HL-60 (cell line): ENCODE data around the gene ATP11A.

ENCODE experiments used
- CTCF ChIP-seq: IDR thresholded peaks from one replicate; pipeline ENCODE4 v1.5.1; 2011; ENCODE audit warnings: low read length, control low read depth, inconsistent platforms; ENCODE audit not compliant: insufficient read depth
- POLR2AphosphoS5 ChIP-seq: IDR thresholded peaks from 2 replicates; pipeline ENCODE4 v1.6.1; 2012; ENCODE audit warnings: low read depth
- SPI1 ChIP-seq: IDR thresholded peaks from 2 replicates; pipeline ENCODE4 v1.6.1; 2012; ENCODE audit warnings: low read depth, mild to moderate bottlenecking, borderline replicate concordance

GRCh38 chr13:112715715-112716460, 26.1 kb downstream of the ATP11A start:
- no peak for TF ChIP-seq CTCF
- no peak for TF ChIP-seq POLR2AphosphoS5
- no peak for TF ChIP-seq SPI1
